Measurements from ENCODE around the gene SUN1. TPM values are rescaled to one million over a fixed set of nuclear protein-coding genes. Genes with fewer than 3 reads are reported as not detected.

SUN1 gene
- total RNA-seq, 1 experiment from 2014 or later: 181 TPM

GRCh38 chr7:899806-900205 is 67.5 kb downstream of the SUN1 start:
- Histone ChIP-seq H4K20me1 (ENCODE audit: insufficient read depth) (no peaks in the 10 kb centered on the region), H3K27ac (ENCODE audit: low read depth, low read length) (no peak overlapping the region; the same call in 1 of the 2 replicates), H3K9me3 (ENCODE audit: control insufficient read depth in 1 of 2, insufficient read depth in 1 of 2, low read depth in 1 of 2, low read length in 2 of 2) (no peaks in the 10 kb centered on the region), H3K4me3 (replicated peaks in 1 of 2; ENCODE audit: low read depth in 1 of 2, low read length in 2 of 2) (no peak overlapping the region), H2AFZ (ENCODE audit: low read depth, low read length, poor library complexity, severe bottlenecking) (no peak overlapping the region), H3K27me3 (ENCODE audit: insufficient read depth, low read length) (no peaks in the 10 kb centered on the region), H3K4me2 (ENCODE audit: low read length) (no peak overlapping the region), H3K79me2 (ENCODE audit: insufficient read depth, low read length) (no peaks in the 10 kb centered on the region), H3K9me2 (ENCODE audit: insufficient read depth) (no peaks in the 10 kb centered on the region), H3K9ac (ENCODE audit: low read length) (no peak overlapping the region), H3K36me3 (ENCODE audit: control insufficient read depth in 1 of 2, insufficient read depth in 2 of 2, low read length in 2 of 2) (peaks cover 4 to 15% of the 10 kb centered on the region in 2 experiments; a peak in 2 of 4 replicates), H3K4me1 (ENCODE audit: control insufficient read depth in 1 of 2, insufficient read depth in 2 of 2, low read length in 2 of 2) (peaks cover 7 to 9% of the 10 kb centered on the region in 2 experiments)
- intact Hi-C loops (cut with micrococcal nuclease): loop anchor here (10.0 kb wide), 1 partner anchor 165 kb away; no protein-coding TSS in a partner anchor
- POLR2A ChIA-PET: no interaction called here
- no peak for DNase-seq (ENCODE audit: low read depth, low spot score)
- RAD21 ChIA-PET (ENCODE audit: low non-redundant PET in 1 of 2, low total read pairs in 2 of 2, uncharacterized antibody in 2 of 2, unreplicated experiment in 2 of 2): no interaction called here
- ATAC-seq: no peak
- CTCF ChIA-PET: no interaction called here
- TF ChIP-seq TCF7L2 (IDR thresholded peaks at IDR 0.05; ENCODE audit: borderline replicate concordance, extremely low read depth, insufficient read depth, insufficient read length) (no peak), SIN3A (IDR thresholded peaks at IDR 0.05; ENCODE audit: low read depth) (no peak), CTCF (IDR thresholded peaks at IDR 0.05 in 2 of 3, conservative IDR thresholded peaks at IDR 0.05 in 1 of 3; ENCODE audit: borderline replicate concordance in 1 of 3, insufficient read depth in 1 of 3, low read depth in 2 of 3, low read length in 2 of 3) (no peak), POLR2A (IDR thresholded peaks at IDR 0.05; ENCODE audit: borderline replicate concordance, extremely low read depth, insufficient read depth, insufficient read length) (no peak), CBX3 (IDR thresholded peaks at IDR 0.05; ENCODE audit: low read depth) (no peak), EZH2 (IDR thresholded peaks at IDR 0.05) (no peak), FOSL1 (IDR thresholded peaks at IDR 0.05; ENCODE audit: low read depth) (no peak), POLR2AphosphoS5 (IDR thresholded peaks at IDR 0.05; ENCODE audit: low read depth, low read length) (no peak)
- TF ChIP-seq, protein P1, sequence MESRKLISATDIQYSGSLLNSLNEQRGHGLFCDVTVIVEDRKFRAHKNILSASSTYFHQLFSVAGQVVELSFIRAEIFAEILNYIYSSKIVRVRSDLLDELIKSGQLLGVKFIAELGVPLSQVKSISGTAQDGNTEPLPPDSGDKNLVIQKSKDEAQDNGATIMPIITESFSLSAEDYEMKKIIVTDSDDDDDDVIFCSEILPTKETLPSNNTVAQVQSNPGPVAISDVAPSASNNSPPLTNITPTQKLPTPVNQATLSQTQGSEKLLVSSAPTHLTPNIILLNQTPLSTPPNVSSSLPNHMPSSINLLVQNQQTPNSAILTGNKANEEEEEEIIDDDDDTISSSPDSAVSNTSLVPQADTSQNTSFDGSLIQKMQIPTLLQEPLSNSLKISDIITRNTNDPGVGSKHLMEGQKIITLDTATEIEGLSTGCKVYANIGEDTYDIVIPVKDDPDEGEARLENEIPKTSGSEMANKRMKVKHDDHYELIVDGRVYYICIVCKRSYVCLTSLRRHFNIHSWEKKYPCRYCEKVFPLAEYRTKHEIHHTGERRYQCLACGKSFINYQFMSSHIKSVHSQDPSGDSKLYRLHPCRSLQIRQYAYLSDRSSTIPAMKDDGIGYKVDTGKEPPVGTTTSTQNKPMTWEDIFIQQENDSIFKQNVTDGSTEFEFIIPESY (IDR thresholded peaks at IDR 0.05; ENCODE audit: extremely low read depth, insufficient replicate concordance, low read length): no peak
- TF ChIP-seq, protein P2, sequence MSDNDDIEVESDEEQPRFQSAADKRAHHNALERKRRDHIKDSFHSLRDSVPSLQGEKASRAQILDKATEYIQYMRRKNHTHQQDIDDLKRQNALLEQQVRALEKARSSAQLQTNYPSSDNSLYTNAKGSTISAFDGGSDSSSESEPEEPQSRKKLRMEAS (IDR thresholded peaks at IDR 0.05): no peak
- no TSS peak for BruUV-seq (replicated peaks)
